Endodermal cell (in vitro differentiated cells): Measurements from ENCODE around the gene USP13. TPM values are rescaled to one million over a fixed set of nuclear protein-coding genes. Genes with fewer than 3 reads are reported as not detected.

ENCODE experiments used
- DNase-seq: peaks from one replicate; pipeline ENCODE4 v3.0.0-alpha.2; 2017
- H3K27ac ChIP-seq: 2 replicates; pipeline ENCODE4 v1.5.1; 2013; ENCODE audit warnings: mild to moderate bottlenecking, low read depth, low read length, moderate library complexity
- H3K27me3 ChIP-seq: 2 replicates; pipeline ENCODE4 v1.6.1; 2013; ENCODE audit warnings: mild to moderate bottlenecking, low read length, moderate library complexity; ENCODE audit not compliant: insufficient read depth, control insufficient read depth, poor library complexity, severe bottlenecking
- H3K36me3 ChIP-seq: 2 replicates; pipeline ENCODE4 v1.7.0; 2013; ENCODE audit warnings: mild to moderate bottlenecking, low read length, moderate library complexity; ENCODE audit not compliant: control insufficient read depth, insufficient read depth
- H3K4me1 ChIP-seq: one replicate; pipeline ENCODE4 v1.7.0; 2013; ENCODE audit warnings: low read length; ENCODE audit not compliant: control insufficient read depth, insufficient read depth
- H3K4me3 ChIP-seq: 2 replicates; pipeline ENCODE4 v1.5.1; 2013; ENCODE audit warnings: mild to moderate bottlenecking, low read length, moderate library complexity
- H3K9ac ChIP-seq: 2 replicates; pipeline ENCODE4 v1.6.1; 2013; ENCODE audit warnings: mild to moderate bottlenecking, low read length, moderate library complexity; ENCODE audit not compliant: poor library complexity, severe bottlenecking; ENCODE audit errors: extremely low read depth
- H3K9me3 ChIP-seq: 2 replicates; pipeline ENCODE4 v1.6.1; 2013; ENCODE audit warnings: mild to moderate bottlenecking, low read length, moderate library complexity; ENCODE audit not compliant: control insufficient read depth
- H3K27ac Mint-ChIP-seq: 2 replicates; pipeline ENCODE4 v1.8.0; 2020; ENCODE audit warnings: mixed read lengths
- H3K27me3 Mint-ChIP-seq: 2 replicates; pipeline ENCODE4 v1.8.0; 2021; ENCODE audit warnings: mild to moderate bottlenecking, mixed read lengths; ENCODE audit not compliant: insufficient read depth
- H3K36me3 Mint-ChIP-seq: 2 replicates; pipeline ENCODE4 v1.8.0; 2020; ENCODE audit warnings: low read depth, mixed read lengths
- H3K4me1 Mint-ChIP-seq: 2 replicates; pipeline ENCODE4 v1.8.0; 2020; ENCODE audit warnings: mixed read lengths
- H3K4me3 Mint-ChIP-seq: 2 replicates; pipeline ENCODE4 v1.8.0; 2020; ENCODE audit warnings: mild to moderate bottlenecking, moderate library complexity, mixed read lengths
- H3K9me3 Mint-ChIP-seq: 2 replicates; pipeline ENCODE4 v1.8.0; 2020; ENCODE audit warnings: mild to moderate bottlenecking, mixed read lengths
- CTCF ChIP-seq: fragments of 200-600 bp; sonication (generic); conservative IDR thresholded peaks from 2 replicates; pipeline ENCODE4 v1.5.0; 2021; ENCODE audit warnings: antibody characterized with exemption, mild to moderate bottlenecking
- WGBS, 2 experiments: methylation state at CpG; one replicate each; pipeline versions ENCODE4 v1.1.5 to v1.1.7; 2013; ENCODE audit warnings: missing lambda C conversion rate in 2 of 2, mixed read lengths in 1 of 2; ENCODE audit not compliant: insufficient coverage in 1 of 2, insufficient read length in 1 of 2; 5-methylcytosine and 5-hydroxymethylcytosine counted together
- total RNA-seq, 2 donors: library from RNA; stranded (reverse); fragmentation: NEBNext Ultra II Directional in 1 of 2; extraction: Animal tissue kit (Norgen Biotek cat#: 25700) in 1 of 2; gene quantifications; 2 replicates in 1 of 2; 3 replicates in 1 of 2; pipeline ENCODE4 v1.2.1, GENCODE V29; 2021

USP13 gene
- total RNA-seq, 2 donors from 2014 or later = 24.7 to 25.5 TPM

- TF ChIP-seq CTCF = no peak
- no peaks in the 10 kb centered on the region for H3K27me3 Mint-ChIP-seq
These were observed 136.2 kb downstream of the USP13 start for GRCh38 chr3:179788996-179789395.

GRCh38 chr3:179791793-179792192, 139.0 kb downstream of the USP13 start:
- Histone ChIP-seq H3K9me3 (peaks cover 4% of the 10 kb centered on the region), H3K9ac (no peak overlapping the region), H3K4me3 (no peak overlapping the region), H3K27me3 (no peaks in the 10 kb centered on the region), H3K4me1 (peaks cover 4% of the 10 kb centered on the region), H3K27ac (no peak overlapping the region), H3K36me3 (no peaks in the 10 kb centered on the region)
- H3K27ac Mint-ChIP-seq = no peak overlapping the region
- DNase-seq = no peak
- H3K9me3 Mint-ChIP-seq = no peaks in the 10 kb centered on the region
- WGBS, 2 experiments = 94 to 96% methylated on average over 3 of the region's 3 CpGs
- H3K27me3 Mint-ChIP-seq = no peaks in the 10 kb centered on the region
- H3K36me3 Mint-ChIP-seq = peaks cover 12% of the 10 kb centered on the region
- H3K4me3 Mint-ChIP-seq = no peak overlapping the region
- peaks cover 9% of the 10 kb centered on the region for H3K4me1 Mint-ChIP-seq
- no peak for TF ChIP-seq CTCF

More at GRCh38 chr3:179788996-179789395, 136.2 kb downstream of the USP13 start:
- no peak for DNase-seq
- no peaks in the 10 kb centered on the region for H3K9me3 Mint-ChIP-seq
- peaks cover 4% of the 10 kb centered on the region for H3K9me3 ChIP-seq
- H3K4me1 Mint-ChIP-seq = no peaks in the 10 kb centered on the region
- WGBS, 2 experiments = 86% methylated on average over 1 of the region's 1 CpG; no CpG with 5 or more reads in 1 of the 2 experiments
- peaks cover 7% of the 10 kb centered on the region for H3K36me3 ChIP-seq
- H3K4me3 ChIP-seq = no peak overlapping the region
- H3K9ac ChIP-seq = no peak overlapping the region
- H3K4me1 ChIP-seq = no peaks in the 10 kb centered on the region
- H3K27ac Mint-ChIP-seq = no peak overlapping the region
- no peaks in the 10 kb centered on the region for H3K27me3 ChIP-seq
- H3K4me3 Mint-ChIP-seq = no peak overlapping the region
- H3K36me3 Mint-ChIP-seq = peaks cover 24% of the 10 kb centered on the region
- H3K27ac ChIP-seq = no peak overlapping the region

GRCh38 chr3:179794355-179794754, 141.5 kb downstream of the USP13 start:
- Mint-ChIP-seq H3K9me3 (no peaks in the 10 kb centered on the region), H3K27ac (no peak overlapping the region), H3K4me1 (peaks cover 13% of the 10 kb centered on the region), H3K27me3 (no peaks in the 10 kb centered on the region), H3K36me3 (peaks cover 6% of the 10 kb centered on the region), H3K4me3 (no peak overlapping the region)
- Histone ChIP-seq H3K9me3 (peaks cover 3% of the 10 kb centered on the region), H3K4me1 (peaks cover 4% of the 10 kb centered on the region), H3K27me3 (no peaks in the 10 kb centered on the region), H3K4me3 (no peak overlapping the region), H3K9ac (no peak overlapping the region), H3K27ac (no peak overlapping the region), H3K36me3 (no peaks in the 10 kb centered on the region)
- no peak for TF ChIP-seq CTCF
- DNase-seq = no peak
- 88 to 92% methylated on average over 2 to 4 of the region's 4 CpGs for WGBS, 2 experiments
